Measurements from ENCODE around the gene MAP4.

The MAP4 gene

DNA sequence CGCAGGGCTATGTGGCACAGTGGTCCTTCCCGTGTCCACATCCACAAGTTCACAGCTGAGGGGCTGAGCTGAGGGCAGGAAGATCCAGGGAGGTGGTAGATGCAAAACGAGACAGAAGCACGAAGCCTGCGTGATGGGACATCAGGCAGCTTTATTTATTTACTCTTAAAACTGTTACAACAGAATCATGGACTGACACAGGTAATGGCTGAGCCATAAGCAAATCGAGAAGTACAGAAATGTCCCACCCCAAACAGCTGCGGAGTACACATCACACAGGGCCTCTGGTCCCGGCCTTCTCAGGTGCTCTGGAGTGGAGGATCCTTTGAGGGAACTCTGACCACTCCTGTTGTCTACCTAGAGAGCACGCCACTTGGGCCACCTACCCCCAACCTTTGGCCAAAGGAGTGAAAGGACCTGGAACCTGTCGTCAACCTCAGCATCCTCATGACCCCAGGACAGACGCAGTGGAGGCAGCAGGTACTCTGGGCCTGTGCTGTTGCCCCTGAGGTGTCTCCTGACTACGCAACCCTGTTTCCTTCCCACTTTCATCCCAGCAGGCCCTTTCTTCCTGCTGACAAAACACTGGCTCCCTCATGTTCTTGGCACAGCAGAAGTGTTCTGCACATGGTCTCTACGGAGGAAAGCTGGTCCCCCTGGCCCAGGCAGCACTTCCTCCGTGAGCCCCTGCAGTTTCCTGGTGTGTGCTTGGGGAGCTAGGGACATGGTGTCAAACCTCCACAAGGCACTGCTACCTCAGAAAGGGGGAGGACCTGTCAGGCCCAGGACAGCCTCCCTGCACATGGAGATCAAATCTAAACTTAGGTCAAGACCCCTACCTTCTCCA lies 165.4 kb downstream of the MAP4 start:
- Histone ChIP-seq H3K9ac (ENCODE audit: insufficient read length, low read depth) (no peak overlapping the region), H3K27me3 (ENCODE audit: insufficient read depth, insufficient read length) (no peaks in the 10 kb centered on the region), H3K4me3 (ENCODE audit: insufficient read length, low read depth) (no peak overlapping the region), H3K9me3 (ENCODE audit: insufficient read depth, low read length) (no peaks in the 10 kb centered on the region), H3K4me1 (ENCODE audit: insufficient read depth, insufficient read length) (peaks cover 10% of the 10 kb centered on the region), H3K36me3 (ENCODE audit: insufficient read depth, insufficient read length, low read length) (peaks cover 99% of the 10 kb centered on the region)
- TF ChIP-seq SUZ12 (IDR thresholded peaks at IDR 0.05; ENCODE audit: extremely low read depth, insufficient read depth, insufficient read length) (no peak), YY1 (IDR thresholded peaks at IDR 0.05; ENCODE audit: insufficient read depth, insufficient read length) (no peak), ZNF274 (IDR thresholded peaks at IDR 0.05; ENCODE audit: low read depth, low read length) (no peak)
- no peak for DNase-seq (ENCODE audit: low read depth, low spot score)

DNA sequence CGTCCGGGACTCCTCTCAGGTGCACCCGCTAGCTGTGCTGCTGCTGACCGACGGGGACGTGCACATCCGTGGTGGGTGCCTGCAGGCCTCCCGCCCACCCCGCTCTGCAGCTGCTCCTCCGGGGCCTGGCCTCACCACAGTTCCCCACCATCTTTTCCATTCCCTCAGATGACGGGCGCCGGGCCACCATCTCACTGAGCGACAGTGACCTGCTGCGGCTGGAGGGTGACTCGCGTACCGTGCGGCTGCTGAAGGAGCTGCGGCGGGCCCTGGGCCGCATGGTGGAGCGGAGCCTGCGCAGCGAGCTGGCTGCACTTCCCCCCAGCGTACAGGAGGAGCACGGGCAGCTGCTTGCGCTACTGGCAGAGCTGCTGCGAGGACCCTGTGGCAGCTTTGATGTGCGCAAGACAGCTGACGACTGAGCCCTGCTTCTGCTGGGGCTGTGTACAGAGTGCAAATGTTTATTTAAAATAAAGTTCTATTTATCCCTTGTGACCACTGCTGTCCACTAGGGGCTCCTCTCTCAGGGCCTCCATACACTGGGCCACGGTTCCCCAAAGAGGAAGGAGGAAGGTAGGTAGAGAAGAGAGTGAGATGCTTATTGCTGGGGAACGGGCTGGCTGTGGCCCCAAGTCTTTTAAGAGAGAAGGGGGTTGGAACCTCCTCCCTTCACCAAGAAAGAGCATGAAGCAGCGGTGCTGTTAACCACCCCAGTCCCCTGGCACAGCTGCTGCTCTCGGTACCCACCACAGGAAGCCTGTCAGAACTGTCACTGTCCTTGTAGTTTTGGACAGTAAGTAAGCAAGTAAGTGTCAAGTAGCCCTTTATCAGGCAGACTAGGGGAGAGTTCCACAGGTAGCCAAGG lies 166.3 kb downstream of the MAP4 start:
- Histone ChIP-seq H3K27me3 (ENCODE audit: insufficient read depth, insufficient read length) (no peaks in the 10 kb centered on the region), H3K9me3 (ENCODE audit: insufficient read depth, low read length) (no peaks in the 10 kb centered on the region), H3K4me3 (ENCODE audit: insufficient read length, low read depth) (no peak overlapping the region), H3K9ac (ENCODE audit: insufficient read length, low read depth) (no peak overlapping the region), H3K36me3 (ENCODE audit: insufficient read depth, insufficient read length, low read length) (peaks cover 98% of the 10 kb centered on the region), H3K4me1 (ENCODE audit: insufficient read depth, insufficient read length) (peaks cover 8% of the 10 kb centered on the region)
- no peak for DNase-seq (ENCODE audit: low read depth, low spot score)
- no peak for TF ChIP-seq ZNF274 (IDR thresholded peaks at IDR 0.05; ENCODE audit: low read depth, low read length)

DNA sequence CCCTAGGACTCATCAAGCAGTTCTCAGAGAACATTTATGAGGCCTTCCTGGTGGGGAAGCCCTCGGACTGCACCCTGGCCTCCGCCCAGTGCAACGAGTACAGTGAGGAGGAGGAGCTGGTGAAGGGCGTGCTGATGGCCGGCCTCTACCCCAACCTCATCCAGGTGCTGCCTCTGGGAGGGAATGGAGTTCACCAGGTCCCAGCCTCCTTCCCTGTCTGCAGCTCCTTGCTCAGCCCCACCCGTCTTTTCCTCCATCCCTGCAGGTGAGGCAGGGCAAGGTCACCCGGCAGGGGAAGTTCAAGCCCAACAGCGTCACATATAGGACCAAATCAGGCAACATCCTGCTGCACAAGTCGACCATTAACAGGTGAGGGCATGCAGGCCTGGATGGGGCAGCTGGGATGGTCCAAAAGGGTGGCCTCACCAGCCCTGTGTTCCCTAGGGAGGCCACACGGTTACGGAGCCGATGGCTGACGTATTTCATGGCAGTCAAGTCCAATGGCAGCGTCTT lies 167.0 kb downstream of the MAP4 start:
- Histone ChIP-seq H3K4me3 (ENCODE audit: insufficient read length, low read depth) (no peak overlapping the region), H3K36me3 (ENCODE audit: insufficient read depth, insufficient read length, low read length) (peaks cover 98% of the 10 kb centered on the region), H3K9ac (ENCODE audit: insufficient read length, low read depth) (no peak overlapping the region), H3K4me1 (ENCODE audit: insufficient read depth, insufficient read length) (peaks cover 8% of the 10 kb centered on the region), H3K9me3 (ENCODE audit: insufficient read depth, low read length) (no peaks in the 10 kb centered on the region), H3K27me3 (ENCODE audit: insufficient read depth, insufficient read length) (no peaks in the 10 kb centered on the region)
- DNase-seq (ENCODE audit: low read depth, low spot score) = no peak
- no peak for TF ChIP-seq ZNF274 (IDR thresholded peaks at IDR 0.05; ENCODE audit: low read depth, low read length)
- no peak for TF ChIP-seq SUZ12 (IDR thresholded peaks at IDR 0.05; ENCODE audit: extremely low read depth, insufficient read depth, insufficient read length)
- no peak for TF ChIP-seq YY1 (IDR thresholded peaks at IDR 0.05; ENCODE audit: insufficient read depth, insufficient read length)

DNA sequence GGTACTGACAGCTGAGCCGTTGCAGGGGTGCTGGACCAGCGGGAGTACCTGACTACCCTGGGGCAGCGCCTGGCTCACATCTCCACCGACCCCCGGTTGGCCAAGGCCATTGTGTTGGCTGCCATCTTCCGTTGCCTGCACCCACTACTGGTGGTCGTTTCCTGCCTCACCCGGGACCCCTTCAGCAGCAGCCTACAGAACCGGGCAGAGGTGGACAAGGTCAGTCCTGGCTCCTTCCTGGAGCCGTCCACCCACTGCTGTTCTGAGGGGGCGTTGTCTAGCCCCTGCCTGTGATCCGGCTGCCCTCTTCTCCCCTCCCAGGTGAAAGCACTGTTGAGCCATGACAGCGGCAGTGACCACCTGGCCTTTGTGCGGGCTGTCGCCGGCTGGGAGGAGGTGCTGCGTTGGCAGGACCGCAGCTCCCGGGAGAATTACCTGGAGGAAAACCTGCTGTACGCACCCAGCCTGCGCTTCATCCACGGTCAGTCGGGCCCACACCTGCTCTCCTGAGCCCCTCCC lies 167.6 kb downstream of the MAP4 start:
- Histone ChIP-seq H3K4me1 (ENCODE audit: insufficient read depth, insufficient read length) (peaks cover 8% of the 10 kb centered on the region), H3K9ac (ENCODE audit: insufficient read length, low read depth) (no peak overlapping the region), H3K9me3 (ENCODE audit: insufficient read depth, low read length) (no peaks in the 10 kb centered on the region), H3K27me3 (ENCODE audit: insufficient read depth, insufficient read length) (peaks cover under 1% of the 10 kb centered on the region), H3K36me3 (ENCODE audit: insufficient read depth, insufficient read length, low read length) (peaks cover 98% of the 10 kb centered on the region), H3K4me3 (ENCODE audit: insufficient read length, low read depth) (no peak overlapping the region)
- TF ChIP-seq SUZ12 (IDR thresholded peaks at IDR 0.05; ENCODE audit: extremely low read depth, insufficient read depth, insufficient read length) = no peak
- TF ChIP-seq ZNF274 (IDR thresholded peaks at IDR 0.05; ENCODE audit: low read depth, low read length) = no peak
- TF ChIP-seq YY1 (IDR thresholded peaks at IDR 0.05; ENCODE audit: insufficient read depth, insufficient read length) = no peak
- DNase-seq (ENCODE audit: low read depth, low spot score) = no peak

DNA sequence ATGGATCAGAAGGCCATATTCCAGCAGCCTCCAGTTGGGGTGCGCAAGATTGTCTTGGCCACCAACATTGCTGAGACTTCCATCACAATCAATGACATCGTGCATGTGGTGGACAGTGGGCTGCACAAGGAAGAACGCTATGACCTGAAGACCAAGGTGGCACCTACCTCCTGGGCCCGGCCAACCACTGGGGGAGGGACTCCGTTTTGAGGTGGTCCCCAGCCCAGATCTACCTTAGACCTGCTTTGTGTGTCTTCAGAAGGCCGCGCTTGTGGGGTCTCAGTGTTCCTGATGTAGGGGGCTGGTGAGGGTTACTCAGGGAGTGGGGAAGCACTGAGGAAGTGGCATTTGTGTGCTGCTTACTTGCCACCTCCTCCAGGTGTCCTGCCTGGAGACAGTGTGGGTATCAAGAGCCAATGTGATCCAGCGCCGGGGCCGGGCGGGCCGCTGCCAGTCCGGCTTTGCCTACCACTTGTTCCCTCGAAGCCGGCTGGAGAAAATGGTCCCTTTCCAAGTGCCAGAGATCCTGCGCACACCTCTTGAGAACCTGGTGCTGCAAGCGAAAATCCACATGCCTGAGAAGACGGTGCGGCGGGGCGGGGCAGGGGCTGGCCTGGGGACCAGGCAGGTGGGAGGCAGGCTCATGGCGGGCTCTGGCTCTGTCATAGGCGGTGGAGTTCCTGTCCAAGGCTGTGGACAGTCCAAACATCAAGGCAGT lies 168.3 kb downstream of the MAP4 start:
- no peak for TF ChIP-seq ZNF274 (IDR thresholded peaks at IDR 0.05; ENCODE audit: low read depth, low read length)
- no peak for TF ChIP-seq SUZ12 (IDR thresholded peaks at IDR 0.05; ENCODE audit: extremely low read depth, insufficient read depth, insufficient read length)
- TF ChIP-seq YY1 (IDR thresholded peaks at IDR 0.05; ENCODE audit: insufficient read depth, insufficient read length) = no peak
- Histone ChIP-seq H3K27me3 (ENCODE audit: insufficient read depth, insufficient read length) (peaks cover 2% of the 10 kb centered on the region), H3K9me3 (ENCODE audit: insufficient read depth, low read length) (no peaks in the 10 kb centered on the region), H3K36me3 (ENCODE audit: insufficient read depth, insufficient read length, low read length) (peaks cover 99% of the 10 kb centered on the region), H3K9ac (ENCODE audit: insufficient read length, low read depth) (no peak overlapping the region), H3K4me3 (ENCODE audit: insufficient read length, low read depth) (no peak overlapping the region), H3K4me1 (ENCODE audit: insufficient read depth, insufficient read length) (peaks cover 12% of the 10 kb centered on the region)
- DNase-seq (ENCODE audit: low read depth, low spot score) = no peak

DNA sequence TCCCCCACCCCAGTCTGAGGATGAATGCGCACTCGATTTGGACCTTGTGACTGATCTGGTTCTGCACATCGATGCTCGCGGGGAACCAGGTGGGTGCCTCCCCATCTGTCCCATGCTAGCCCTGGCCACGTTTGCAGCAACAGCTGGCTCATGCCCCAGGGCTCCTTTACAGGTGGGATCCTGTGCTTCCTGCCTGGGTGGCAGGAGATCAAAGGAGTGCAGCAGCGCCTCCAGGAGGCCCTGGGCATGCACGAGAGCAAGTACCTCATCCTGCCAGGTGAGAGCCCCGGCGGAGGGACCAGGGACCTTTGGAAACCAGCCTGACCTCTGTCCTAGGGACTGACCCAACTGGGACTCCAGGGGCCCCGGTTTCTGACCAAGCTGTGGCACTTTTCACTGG lies 169.0 kb downstream of the MAP4 start:
- Histone ChIP-seq H3K36me3 (ENCODE audit: insufficient read depth, insufficient read length, low read length) (peaks cover 97% of the 10 kb centered on the region), H3K4me1 (ENCODE audit: insufficient read depth, insufficient read length) (peaks cover 18% of the 10 kb centered on the region), H3K9ac (ENCODE audit: insufficient read length, low read depth) (no peak overlapping the region), H3K27me3 (ENCODE audit: insufficient read depth, insufficient read length) (peaks cover 4% of the 10 kb centered on the region), H3K4me3 (ENCODE audit: insufficient read length, low read depth) (no peak overlapping the region), H3K9me3 (ENCODE audit: insufficient read depth, low read length) (no peaks in the 10 kb centered on the region)
- TF ChIP-seq SUZ12 (IDR thresholded peaks at IDR 0.05; ENCODE audit: extremely low read depth, insufficient read depth, insufficient read length) = no peak
- no peak for TF ChIP-seq ZNF274 (IDR thresholded peaks at IDR 0.05; ENCODE audit: low read depth, low read length)
- no peak for TF ChIP-seq YY1 (IDR thresholded peaks at IDR 0.05; ENCODE audit: insufficient read depth, insufficient read length)
- no peak for DNase-seq (ENCODE audit: low read depth, low spot score)

All from NT2/D1 (cell line).